22Rv1 (cell line): Measurements from ENCODE around the gene VWA8.

Experiments
- CTCF ChIP-seq: fragments of 450-650 bp; IDR thresholded peaks from 2 replicates; pipeline ENCODE4 v1.5.1; 2017; ENCODE audit warnings: mild to moderate bottlenecking
- ZFX ChIP-seq: fragments of 450-650 bp; IDR thresholded peaks from 2 replicates; pipeline ENCODE4 v1.6.1; 2017; ENCODE audit warnings: antibody characterized with exemption, borderline replicate concordance

GRCh38 chr13:41533266-41534052 lies 427.4 kb downstream of the VWA8 start:
- TF ChIP-seq CTCF (no peak), ZFX (no peak)
